Fibroblast of pulmonary artery (primary cell): ENCODE measurements around the gene MBD3L2B.

Source experiments
- DNase-seq: peaks from one replicate; pipeline ENCODE4 v3.0.0-alpha.2; 2010; ENCODE audit warnings: low read depth
- H3K4me3 ChIP-seq: replicated peaks from 2 replicates; pipeline ENCODE4 v1.5.1; 2011; ENCODE audit warnings: low read depth, mild to moderate bottlenecking, control low read depth, low read length, moderate library complexity
- CTCF ChIP-seq: IDR thresholded peaks from 2 replicates; pipeline ENCODE4 v1.5.1; 2011; ENCODE audit warnings: mild to moderate bottlenecking, control low read depth, low read length, inconsistent platforms; ENCODE audit errors: missing control alignments

MBD3L2B gene

DNA sequence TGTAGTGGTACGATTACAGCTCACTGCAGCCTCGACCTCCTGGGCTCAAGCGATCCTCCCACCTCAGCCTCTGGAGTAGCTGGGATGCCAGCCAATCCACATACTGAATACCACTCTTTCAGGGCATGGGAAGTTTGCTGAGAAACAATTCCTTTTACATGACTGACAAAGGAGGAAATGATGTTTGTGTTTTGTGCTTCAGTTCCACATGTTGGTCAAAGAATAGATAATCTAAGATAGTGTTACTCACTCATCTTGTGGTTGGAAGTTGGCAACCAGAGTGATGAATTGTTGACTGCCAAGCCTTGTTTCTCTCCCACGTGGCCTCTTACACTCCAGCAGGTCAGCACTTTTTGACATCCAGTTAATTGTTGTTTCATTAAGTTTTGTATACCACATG lies 7.6 kb downstream of the MBD3L2B start:
- peak; percentile 23 for DNase-seq
- no peak overlapping the region for H3K4me3 ChIP-seq
- TF ChIP-seq CTCF: no peak

DNA sequence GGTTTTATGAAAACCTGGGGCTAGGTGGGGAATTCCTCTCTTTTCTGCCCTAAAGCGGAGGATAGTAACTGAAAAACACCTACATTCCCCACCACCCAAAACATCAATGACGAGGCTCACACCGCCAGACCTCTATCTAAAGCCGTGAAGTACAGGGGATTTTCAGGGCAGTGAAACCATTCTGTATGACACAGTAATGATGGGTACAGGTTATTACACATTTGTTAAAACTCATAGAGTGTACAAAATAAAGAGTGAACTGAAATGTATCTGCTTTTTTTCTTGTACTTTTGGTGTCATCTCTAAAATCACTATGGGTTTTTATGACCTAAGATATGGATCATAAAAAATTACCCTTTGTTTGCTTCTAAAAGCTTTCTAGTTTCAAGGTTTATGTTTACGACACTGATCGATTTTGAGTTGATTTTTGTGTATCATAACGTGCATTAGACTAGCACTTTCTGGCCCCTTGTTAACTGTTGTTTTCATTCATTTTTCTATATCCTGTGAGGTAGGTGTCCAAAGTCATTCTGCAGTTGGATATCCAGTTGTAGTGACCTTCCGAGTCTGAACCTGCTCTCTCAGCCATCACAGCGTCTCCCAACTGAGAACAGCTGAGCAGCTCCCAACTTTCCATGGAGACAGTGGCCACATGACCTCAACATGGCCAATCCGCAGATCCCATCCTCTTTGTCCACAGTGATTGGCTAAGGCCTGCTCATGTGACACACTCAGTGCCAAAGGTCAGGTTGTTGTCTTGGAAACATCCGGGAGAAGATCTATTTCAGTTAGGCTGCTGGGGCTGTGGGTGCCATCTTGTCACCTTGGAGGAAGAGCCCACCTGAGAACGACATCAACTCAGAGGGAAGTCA lies 10.3 kb downstream of the MBD3L2B start:
- no peak overlapping the region for H3K4me3 ChIP-seq
- no peak for DNase-seq
- TF ChIP-seq CTCF: no peak

DNA sequence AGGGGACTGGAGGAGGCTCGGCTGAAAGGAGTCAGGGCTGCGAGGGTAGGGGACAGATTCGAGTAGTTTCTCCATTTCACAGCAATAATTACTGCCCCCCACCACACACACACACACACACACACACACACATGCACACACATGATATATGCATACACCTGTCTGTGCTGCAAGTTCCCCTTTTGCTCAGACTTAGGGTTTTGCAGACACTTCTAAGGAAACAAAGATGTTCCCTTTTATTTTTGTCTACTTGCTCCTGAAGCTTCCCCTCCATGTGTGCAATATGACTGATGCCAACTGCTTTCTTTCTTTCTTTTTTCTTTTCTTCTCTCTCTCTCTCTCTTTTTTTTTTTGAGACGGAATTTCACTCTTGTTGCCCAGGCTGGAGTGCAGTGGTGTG lies 13.4 kb downstream of the MBD3L2B start:
- TF ChIP-seq CTCF: no peak
- no peak overlapping the region for H3K4me3 ChIP-seq
- no peak for DNase-seq

- DNase-seq: no peak
- no peak for TF ChIP-seq CTCF
- no peak overlapping the region for H3K4me3 ChIP-seq
Measured at GRCh38 chr19:7006135-7006704, 15.0 kb downstream of the MBD3L2B start.

DNA sequence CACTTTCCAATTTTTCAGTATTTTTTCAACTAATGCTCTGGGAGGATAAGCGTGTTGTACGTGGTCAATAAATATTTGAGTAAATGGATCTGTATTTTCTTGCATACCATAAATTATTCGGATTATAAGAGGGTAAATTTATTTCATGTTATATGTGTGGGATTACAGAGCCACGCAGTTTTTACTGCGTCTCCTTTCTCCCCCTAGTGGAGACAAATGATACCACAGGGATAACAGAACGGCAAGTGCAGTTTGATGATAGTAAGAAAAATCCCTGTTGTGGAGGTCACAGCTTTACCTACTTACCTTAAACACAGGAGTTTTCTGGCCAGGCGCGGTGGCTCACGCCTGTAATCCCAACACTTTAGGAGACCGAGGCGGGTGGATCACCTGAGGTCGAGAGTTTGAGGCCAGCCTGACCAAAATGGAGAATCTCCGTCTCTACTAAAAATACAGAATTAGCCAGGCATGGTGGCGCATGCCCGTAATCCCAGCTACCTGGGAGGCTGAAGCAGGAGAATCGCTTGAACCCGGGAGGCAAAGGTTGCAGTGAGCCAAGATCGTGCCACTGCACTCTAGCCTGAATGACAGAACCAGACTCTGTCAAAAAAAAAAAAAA lies 16.8 kb downstream of the MBD3L2B start:
- no peak for DNase-seq
- H3K4me3 ChIP-seq: no peak overlapping the region
- no peak for TF ChIP-seq CTCF

- no peak overlapping the region for H3K4me3 ChIP-seq
- DNase-seq: no peak
- TF ChIP-seq CTCF: no peak
Measured at GRCh38 chr19:7000816-7001215, 20.4 kb downstream of the MBD3L2B start.

- DNase-seq: no peak
- no peak for TF ChIP-seq CTCF
- H3K4me3 ChIP-seq: no peak overlapping the region
Measured at GRCh38 chr19:7000333-7000732, 20.9 kb downstream of the MBD3L2B start.
